KOPT-K1 (cell line): ENCODE results near the gene KIF13A.

Experiments used
- H3K27ac ChIP-seq: fragments of 200-600 bp; sonication (generic); 2 replicates; pipeline ENCODE4 v1.5.1; 2016; ENCODE audit warnings: antibody characterized with exemption, mild to moderate bottlenecking, low read depth, low read length; ENCODE audit not compliant: poor library complexity, severe bottlenecking
- H3K36me3 ChIP-seq: fragments of 200-600 bp; sonication (generic); 2 replicates; pipeline ENCODE4 v1.5.1; 2017; ENCODE audit warnings: antibody characterized with exemption, mild to moderate bottlenecking, low read length, moderate library complexity; ENCODE audit not compliant: insufficient read depth
- H3K9me3 ChIP-seq: fragments of 200-600 bp; sonication (generic); 2 replicates; pipeline ENCODE4 v1.5.1; 2017; ENCODE audit warnings: antibody characterized with exemption, low read length, mild to moderate bottlenecking; ENCODE audit not compliant: insufficient read depth, poor library complexity, severe bottlenecking

KIF13A gene

DNA sequence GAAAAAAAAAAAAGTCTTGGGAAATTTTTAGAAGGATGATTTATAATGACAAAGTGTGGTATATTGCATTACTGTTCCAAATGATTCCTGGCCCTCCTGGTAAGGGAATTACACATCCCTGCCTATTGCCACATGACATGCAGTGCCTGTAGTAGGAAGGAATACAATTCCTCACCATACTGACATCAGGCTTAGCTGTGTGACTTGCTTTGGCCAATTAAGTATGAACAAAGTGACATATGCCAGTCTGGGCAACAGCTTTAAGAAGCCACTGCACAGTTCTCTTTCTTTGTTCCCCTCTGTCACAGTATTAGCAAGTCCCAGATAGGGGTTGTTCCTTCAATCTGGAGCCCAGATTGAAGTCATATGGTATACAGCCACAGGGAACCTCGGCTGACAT, 100.5 kb downstream of the KIF13A start:
- H3K9me3 ChIP-seq: no peaks in the 10 kb centered on the region
- H3K27ac ChIP-seq: no peak overlapping the region
- no peaks in the 10 kb centered on the region for H3K36me3 ChIP-seq

DNA sequence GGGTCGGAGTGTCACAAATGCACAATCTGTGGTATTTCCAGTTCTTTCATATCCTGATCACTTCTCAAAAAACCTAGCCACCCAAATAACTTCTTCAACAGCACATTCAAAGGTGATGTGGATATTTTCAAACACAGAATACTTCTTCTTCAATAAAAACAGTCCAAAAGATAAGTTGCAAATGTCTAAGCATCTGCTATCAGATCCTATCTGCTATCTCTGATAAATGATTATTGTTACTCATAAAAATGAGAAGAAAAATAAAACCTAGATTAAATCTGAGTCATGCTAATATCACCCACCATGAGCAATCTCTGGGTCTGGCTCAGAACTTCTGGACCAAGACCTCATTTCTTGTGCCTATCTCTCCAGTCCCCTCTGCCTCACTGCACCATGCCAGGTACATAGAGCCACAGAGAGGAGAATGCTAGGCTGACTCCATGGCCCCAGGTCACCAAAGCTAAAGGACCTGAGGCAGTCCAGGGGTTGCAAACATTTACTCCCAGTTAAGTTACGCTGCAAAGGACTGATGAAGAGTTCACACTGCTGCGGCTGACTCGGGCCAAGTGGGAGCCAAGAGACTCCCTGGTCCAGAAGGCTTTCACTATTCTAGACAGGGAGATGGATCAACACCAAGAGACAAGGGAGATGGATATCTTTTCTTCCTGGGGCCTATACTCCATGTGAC, 101.4 kb downstream of the KIF13A start:
- H3K27ac ChIP-seq: no peak overlapping the region
- H3K36me3 ChIP-seq: no peaks in the 10 kb centered on the region
- no peaks in the 10 kb centered on the region for H3K9me3 ChIP-seq

DNA sequence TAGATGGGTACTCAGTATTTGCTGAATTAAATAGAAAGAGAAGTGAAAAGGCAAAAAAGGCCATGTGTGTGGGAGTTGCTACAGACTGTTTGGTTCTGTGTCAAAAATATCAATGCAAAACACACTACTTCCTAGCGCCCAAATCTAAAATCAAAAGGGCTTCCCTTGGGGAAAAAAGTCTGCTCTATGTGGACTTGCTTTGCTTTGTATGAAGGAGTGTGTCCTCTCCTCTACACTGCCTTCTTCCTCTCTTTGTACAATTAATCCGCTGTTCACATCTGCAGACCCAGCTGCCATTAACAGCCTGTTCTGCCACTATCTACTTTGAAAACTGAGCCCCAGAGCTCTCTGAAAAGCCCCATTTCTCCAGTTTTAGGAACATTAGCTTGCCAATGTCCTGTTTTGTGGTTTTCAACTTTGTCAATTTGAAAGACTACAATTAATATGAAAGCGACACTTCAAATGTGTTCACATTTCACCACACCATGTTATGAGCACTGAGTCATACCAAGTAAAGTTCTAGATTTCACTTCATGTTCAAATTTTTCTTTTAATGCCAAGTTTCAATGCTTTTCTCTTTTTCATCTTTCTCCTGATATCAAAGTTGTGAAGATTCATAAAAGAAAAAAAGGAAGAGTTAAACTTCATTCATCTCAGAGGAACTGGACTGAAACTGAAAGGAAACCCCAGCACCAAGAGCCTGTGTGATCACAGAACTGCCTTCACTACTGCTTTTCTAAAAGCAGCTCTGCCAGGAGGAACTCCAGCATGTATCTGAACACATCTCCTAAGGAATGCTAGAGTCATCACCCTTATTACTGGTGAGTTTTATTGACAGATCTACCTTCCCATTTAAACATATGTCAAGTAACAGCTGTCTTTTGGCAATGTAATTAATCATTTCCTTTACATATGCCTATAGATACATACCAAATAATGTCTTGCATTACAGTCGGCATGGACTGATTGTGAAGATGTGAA, 102.6 kb downstream of the KIF13A start:
- Histone ChIP-seq H3K27ac (no peak overlapping the region), H3K9me3 (no peaks in the 10 kb centered on the region), H3K36me3 (no peaks in the 10 kb centered on the region)

GRCh38 chr6:17883665-17884497, 103.6 kb downstream of the KIF13A start:
- Histone ChIP-seq H3K9me3 (no peaks in the 10 kb centered on the region), H3K27ac (no peak overlapping the region), H3K36me3 (no peaks in the 10 kb centered on the region)

- no peak overlapping the region for H3K27ac ChIP-seq
- no peaks in the 10 kb centered on the region for H3K9me3 ChIP-seq
- H3K36me3 ChIP-seq: no peaks in the 10 kb centered on the region
Measured at GRCh38 chr6:17881085-17881858, 106.2 kb downstream of the KIF13A start.

- no peaks in the 10 kb centered on the region for H3K9me3 ChIP-seq
- H3K36me3 ChIP-seq: no peaks in the 10 kb centered on the region
- H3K27ac ChIP-seq: no peak overlapping the region
Measured at GRCh38 chr6:17879184-17879583, 108.3 kb downstream of the KIF13A start.

DNA sequence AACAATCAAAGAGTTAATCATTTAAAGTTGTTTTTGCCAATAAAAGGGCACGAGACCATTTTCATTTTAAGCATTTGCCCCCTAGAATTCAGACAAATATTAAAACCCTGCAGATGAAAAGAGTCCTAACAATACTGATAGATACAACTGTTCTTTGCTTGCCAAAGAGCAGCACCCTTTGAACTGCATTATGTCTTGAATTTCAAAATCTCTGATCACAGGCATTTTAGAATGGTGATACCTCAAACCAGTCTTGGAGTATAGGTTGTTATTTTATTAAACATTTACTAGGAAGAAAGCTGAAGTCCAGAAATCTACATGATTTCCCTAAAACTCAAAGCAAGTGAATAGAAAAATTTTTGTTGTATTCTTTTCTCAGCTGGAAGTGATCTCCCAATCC, 108.7 kb downstream of the KIF13A start:
- Histone ChIP-seq H3K36me3 (no peaks in the 10 kb centered on the region), H3K27ac (no peak overlapping the region), H3K9me3 (no peaks in the 10 kb centered on the region)

DNA sequence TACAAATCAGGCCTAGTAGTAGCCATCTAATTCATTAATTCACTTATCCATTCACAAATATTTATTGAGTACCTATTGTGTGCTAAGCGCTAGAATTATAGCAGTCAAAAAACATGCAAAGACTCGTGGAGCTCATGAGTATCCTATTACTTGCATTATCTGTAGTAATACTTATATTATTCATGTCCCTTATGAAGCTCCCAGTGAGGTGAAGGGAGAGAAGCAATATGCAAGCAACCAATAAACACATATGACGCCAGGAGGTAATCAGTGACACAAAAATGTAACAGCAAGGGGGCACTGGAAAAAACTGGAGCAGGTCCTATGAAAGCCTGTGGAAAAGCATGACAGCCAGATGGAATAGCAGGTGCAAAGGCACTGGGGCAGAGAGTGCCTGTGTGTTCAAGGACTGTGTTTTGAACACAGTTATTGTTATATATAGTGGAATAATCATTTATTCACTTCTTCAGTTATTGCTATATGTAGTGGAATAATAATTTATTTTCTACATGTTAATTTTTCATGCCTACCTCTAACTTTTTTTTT, 109.5 kb downstream of the KIF13A start:
- Histone ChIP-seq H3K27ac (no peak overlapping the region), H3K9me3 (no peaks in the 10 kb centered on the region), H3K36me3 (no peaks in the 10 kb centered on the region)

GRCh38 chr6:17877196-17877894, 110.1 kb downstream of the KIF13A start:
- Histone ChIP-seq H3K27ac (no peak overlapping the region), H3K36me3 (no peaks in the 10 kb centered on the region), H3K9me3 (no peaks in the 10 kb centered on the region)

- H3K27ac ChIP-seq: no peak overlapping the region
- no peaks in the 10 kb centered on the region for H3K36me3 ChIP-seq
- no peaks in the 10 kb centered on the region for H3K9me3 ChIP-seq
Measured at GRCh38 chr6:17874753-17875152, 112.7 kb downstream of the KIF13A start.

- no peaks in the 10 kb centered on the region for H3K9me3 ChIP-seq
- H3K27ac ChIP-seq: no peak overlapping the region
- no peaks in the 10 kb centered on the region for H3K36me3 ChIP-seq
Measured at GRCh38 chr6:17872908-17873307, 114.5 kb downstream of the KIF13A start.

GRCh38 chr6:17871836-17872235, 115.6 kb downstream of the KIF13A start:
- Histone ChIP-seq H3K27ac (no peak overlapping the region), H3K36me3 (no peaks in the 10 kb centered on the region), H3K9me3 (no peaks in the 10 kb centered on the region)

DNA sequence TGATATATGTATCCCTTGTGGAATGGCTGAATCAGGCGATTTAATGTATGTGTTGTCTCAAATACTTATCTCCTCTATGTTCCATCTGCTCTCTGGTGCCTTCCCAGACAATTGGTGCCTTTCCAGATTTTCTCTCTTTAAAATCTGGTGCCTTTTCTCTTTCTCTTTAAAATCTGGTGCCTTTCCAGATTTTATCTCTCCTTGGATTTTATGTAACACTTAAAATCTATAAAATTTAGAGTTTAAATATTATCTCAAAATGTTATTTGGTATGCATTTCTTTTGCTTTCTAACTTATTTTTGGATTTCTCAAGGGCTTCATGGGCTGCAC, 116.3 kb downstream of the KIF13A start:
- Histone ChIP-seq H3K36me3 (no peaks in the 10 kb centered on the region), H3K9me3 (no peaks in the 10 kb centered on the region), H3K27ac (no peak overlapping the region)
